Right lobe of liver (tissue), 6 donors: ENCODE measurements around the gene DSC2. TPM values are rescaled to one million over a fixed set of nuclear protein-coding genes. Genes with fewer than 3 reads are reported as not detected.

Source experiments
- ATAC-seq, 4 donors: fragments of 200-7000 bp; cut with Tn5 transposase; one replicate each; pipeline ENCODE4 v1.9.1; 2020; ENCODE audit warnings: mild to moderate bottlenecking in 4 of 4, moderate library complexity in 4 of 4
- DNase-seq, 3 donors: peaks; one replicate each; pipeline ENCODE4 v3.0.0-alpha.2; 2020
- H3K27ac ChIP-seq, 3 donors: fragments of 200-600 bp; one replicate each; pipeline ENCODE4 v1.8.0; 2022
- H3K27me3 ChIP-seq, 2 donors: fragments of 200-600 bp; one replicate each; pipeline ENCODE4 v1.8.0; 2022
- H3K36me3 ChIP-seq, 4 donors: fragments of 200-600 bp; sonication (generic) in 1 of 4; one replicate each; pipeline versions ENCODE4 v1.5.1 to v1.8.0; 2017 to 2022; ENCODE audit warnings: control low read depth in 1 of 4
- H3K4me1 ChIP-seq, 4 donors: fragments of 200-600 bp; sonication (generic) in 1 of 4; one replicate each; pipeline versions ENCODE4 v1.5.1 to v1.8.0; 2017 to 2022; ENCODE audit warnings: control low read depth in 1 of 4
- H3K4me3 ChIP-seq, 3 donors: fragments of 200-600 bp; one replicate each; pipeline ENCODE4 v1.8.0; 2022
- H3K9me3 ChIP-seq, 4 donors: fragments of 200-600 bp; sonication (generic) in 1 of 4; one replicate each; pipeline versions ENCODE4 v1.5.1 to v1.8.0; 2017 to 2022; ENCODE audit warnings: control low read depth in 1 of 4
- CTCF ChIP-seq, 4 donors: fragments of 200-600 bp in 3 of 4; fragments of 450-650 bp in 1 of 4; IDR thresholded peaks; one replicate each; pipeline versions ENCODE4 v1.5.1 to v1.8.0; 2016 to 2022; ENCODE audit warnings: antibody characterized with exemption in 4 of 4, mild to moderate bottlenecking in 2 of 4
- POLR2A ChIP-seq: fragments of 450-650 bp; IDR thresholded peaks from one replicate; pipeline ENCODE4 v1.6.1; 2017; ENCODE audit warnings: antibody characterized with exemption, mild to moderate bottlenecking
- WGBS: methylation state at CpG from one replicate; pipeline ENCODE4 v1.1.6; 2018; ENCODE audit warnings: low coverage, low lambda C conversion rate; ENCODE audit not compliant: insufficient coverage; ENCODE audit errors: missing lambda C conversion rate; 5-methylcytosine and 5-hydroxymethylcytosine counted together
- intact Hi-C, 2 donors: fragments of 100-400 bp; cut with DNase I; formaldehyde crosslinking; loops; one replicate each; pipeline versions ENCODE4 v1.11.2 to v1.14.1; 2022
- total RNA-seq, 6 experiments: library from RNA; depleted of rRNA in 2 of 6; stranded (reverse); fragments of >200 nt in 2 of 6; fragmentation: NEBNext Ultra II Directional in 3 of 6; extraction: Animal tissue kit (Norgen Biotek cat#: 25700) in 3 of 6; gene quantifications; one replicate each; pipeline versions ENCODE4 v1.1.0 to v1.2.4, GENCODE V29; 2016 to 2023
- donor health status: DM: no; HTN: yes; CAD: no.
- donor health status: DM: no; HTN: no; CAD: no.
- donor health status: DM: no; HTN: no; CAD: no.
- donor health status: DM: no; HTN: yes; CAD: no.
- donor health status: DM: no; HTN: yes; CAD: no.

The DSC2 gene
- total RNA-seq, 6 experiments from 2014 or later: 4.4 to 9.7 (median 6.6) TPM

- H3K36me3 ChIP-seq: no peaks in the 10 kb centered on the region
- DNase-seq (no peak), ATAC-seq (no peak)
- 65% methylated on average over 3 of the region's 3 CpGs for WGBS
- no peak overlapping the region for H3K27ac ChIP-seq
- intact Hi-C loops: no loop called here
- H3K9me3 ChIP-seq: no peaks in the 10 kb centered on the region
- peaks cover 0 to 6% (median 0%) of the 10 kb centered on the region in 4 donors for H3K4me1 ChIP-seq
- H3K27me3 ChIP-seq: no peaks in the 10 kb centered on the region
- no peak overlapping the region for H3K4me3 ChIP-seq
- TF ChIP-seq CTCF (IDR thresholded peaks at IDR 0.05): no peak
- TF ChIP-seq POLR2A: no peak
Measured at GRCh38 chr18:31097666-31098065, 4.6 kb downstream of the DSC2 start.

- no peaks in the 10 kb centered on the region for H3K9me3 ChIP-seq
- TF ChIP-seq CTCF (IDR thresholded peaks at IDR 0.05) (no peak), POLR2A (no peak)
- no peak for DNase-seq
Measured at GRCh38 chr18:31093880-31094279, 8.3 kb downstream of the DSC2 start.

GRCh38 chr18:31093294-31093693 lies 8.9 kb downstream of the DSC2 start:
- Histone ChIP-seq H3K27me3 (no peaks in the 10 kb centered on the region), H3K4me1 (no peaks in the 10 kb centered on the region), H3K36me3 (peaks cover 0 to 11% (median 2%) of the 10 kb centered on the region in 4 donors), H3K9me3 (no peaks in the 10 kb centered on the region), H3K4me3 (no peak overlapping the region), H3K27ac (no peak overlapping the region)
- intact Hi-C loops: no loop called here
- no peak for ATAC-seq
- TF ChIP-seq POLR2A (no peak), CTCF (IDR thresholded peaks at IDR 0.05) (no peak)
- WGBS: 87% methylated on average over 3 of the region's 3 CpGs
- no peak for DNase-seq

More at GRCh38 chr18:31093880-31094279, 8.3 kb downstream of the DSC2 start:
- Histone ChIP-seq H3K4me3 (no peak overlapping the region), H3K36me3 (peaks cover 0 to 11% (median 2%) of the 10 kb centered on the region in 4 donors), H3K27ac (no peak overlapping the region), H3K4me1 (no peaks in the 10 kb centered on the region), H3K27me3 (no peaks in the 10 kb centered on the region)
- ATAC-seq: no peak
- WGBS: 56% methylated on average over 2 of the region's 2 CpGs
- intact Hi-C loops: no loop called here

- H3K27ac ChIP-seq: no peak overlapping the region
- no peaks in the 10 kb centered on the region for H3K27me3 ChIP-seq
- intact Hi-C loops: no loop called here
- H3K4me1 ChIP-seq: no peaks in the 10 kb centered on the region
- DNase-seq: no peak
- TF ChIP-seq CTCF (IDR thresholded peaks at IDR 0.05) (no peak), POLR2A (no peak)
- H3K9me3 ChIP-seq: no peaks in the 10 kb centered on the region
- H3K36me3 ChIP-seq: peaks cover 0 to 13% (median 5%) of the 10 kb centered on the region in 4 donors
- 73% methylated on average over 1 of the region's 1 CpG for WGBS
- no peak overlapping the region for H3K4me3 ChIP-seq
- no peak for ATAC-seq
Measured at GRCh38 chr18:31091350-31091749, 10.9 kb downstream of the DSC2 start.

- no peaks in the 10 kb centered on the region for H3K9me3 ChIP-seq
- no peak for DNase-seq
- H3K36me3 ChIP-seq: peaks cover 0 to 20% (median 5%) of the 10 kb centered on the region in 4 donors
- H3K27ac ChIP-seq: no peak overlapping the region
- intact Hi-C loops: no loop called here
- no peaks in the 10 kb centered on the region for H3K27me3 ChIP-seq
- 67% methylated on average over 1 of the region's 3 CpGs for WGBS
- no peak for ATAC-seq
- TF ChIP-seq CTCF (IDR thresholded peaks at IDR 0.05): no peak
- no peak for TF ChIP-seq POLR2A
- no peak overlapping the region for H3K4me3 ChIP-seq
- no peaks in the 10 kb centered on the region for H3K4me1 ChIP-seq
Measured at GRCh38 chr18:31088532-31088931, 13.7 kb downstream of the DSC2 start.
